Measurements from ENCODE around the gene GALNT7.

GALNT7 gene

DNA sequence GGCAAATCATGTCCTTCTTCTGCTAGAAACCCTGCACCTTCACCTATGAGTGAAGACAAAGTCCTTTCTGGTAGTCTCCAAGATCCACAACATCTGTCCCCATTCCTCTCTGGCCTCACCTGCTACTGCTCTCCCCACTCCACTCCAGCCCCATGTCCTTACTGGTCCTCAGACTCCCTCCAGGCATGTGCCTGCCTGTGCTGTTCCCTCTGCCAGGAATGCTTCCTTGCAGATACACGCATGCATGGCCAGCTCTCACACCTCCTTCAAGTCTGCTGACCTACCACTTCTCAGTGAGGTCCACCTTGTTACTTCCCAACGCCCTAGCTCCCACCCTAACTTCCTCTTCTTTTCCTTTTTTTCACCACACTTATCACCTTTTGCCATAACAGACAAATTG lies 147.4 kb downstream of the GALNT7 start:
- no peak for DNase-seq

DNA sequence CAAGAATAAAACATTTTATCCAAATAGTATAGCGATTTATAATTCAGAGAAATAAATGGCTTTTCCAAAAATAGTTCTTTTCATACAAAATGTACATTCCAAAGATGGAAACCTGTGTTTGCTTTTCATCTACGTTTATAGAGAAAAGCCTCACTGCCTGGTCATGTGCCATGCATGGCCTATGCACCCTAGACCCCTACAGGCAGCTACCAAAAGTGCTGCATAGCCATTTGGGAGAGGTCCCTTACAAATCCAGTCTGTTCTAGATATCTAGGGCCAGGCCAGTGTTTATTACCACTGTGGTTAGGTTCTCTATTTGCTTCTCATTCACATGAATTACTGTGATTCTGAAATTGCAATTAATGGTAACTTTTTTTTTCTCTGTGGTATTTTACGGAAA lies 148.4 kb downstream of the GALNT7 start:
- DNase-seq = peak in 1 of 2 experiments; percentile 13

DNA sequence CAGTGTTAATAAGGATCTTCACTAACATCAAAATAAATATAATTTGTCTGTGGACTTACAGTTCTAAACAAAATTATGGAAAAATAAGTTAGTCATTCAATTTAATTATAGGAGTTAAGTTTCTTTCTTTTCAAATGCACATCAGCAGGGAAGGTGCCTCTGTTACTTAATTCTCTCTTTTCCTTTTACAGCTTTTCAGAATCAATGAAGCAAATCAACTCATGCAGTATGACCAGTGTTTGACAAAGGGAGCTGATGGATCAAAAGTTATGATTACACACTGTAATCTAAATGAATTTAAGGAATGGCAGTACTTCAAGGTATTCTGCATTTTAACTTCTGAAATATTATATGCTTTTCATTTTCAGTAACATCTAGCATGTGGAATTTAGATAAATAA lies 149.6 kb downstream of the GALNT7 start:
- no peak for DNase-seq

DNA sequence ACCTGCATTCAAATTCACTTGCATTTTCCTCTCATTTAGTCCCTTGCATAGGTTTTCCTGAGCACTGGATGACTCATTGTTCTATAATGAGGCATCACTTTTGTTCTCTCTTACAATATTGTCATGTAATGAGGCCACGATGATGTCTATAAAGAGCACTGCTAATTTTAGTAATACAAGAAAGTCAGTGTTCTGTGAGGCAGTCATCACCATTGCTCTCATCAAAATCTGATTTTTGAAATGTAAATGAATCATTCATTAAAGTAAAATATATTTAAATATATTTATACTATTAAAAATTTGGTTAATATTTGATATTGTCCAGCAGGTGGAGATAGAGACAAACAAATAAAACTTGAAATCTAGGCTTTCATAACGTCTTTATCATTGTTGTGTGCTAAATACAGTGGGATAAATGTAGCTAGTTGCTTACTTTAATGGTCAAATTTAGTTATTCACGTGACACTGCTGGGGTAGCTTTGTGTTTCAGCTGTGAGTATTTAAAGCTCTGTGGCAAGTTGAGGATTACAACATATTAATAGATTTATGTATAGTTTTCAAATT lies 150.1 kb downstream of the GALNT7 start:
- peak in 1 of 2 experiments; percentile 16 for DNase-seq

DNA sequence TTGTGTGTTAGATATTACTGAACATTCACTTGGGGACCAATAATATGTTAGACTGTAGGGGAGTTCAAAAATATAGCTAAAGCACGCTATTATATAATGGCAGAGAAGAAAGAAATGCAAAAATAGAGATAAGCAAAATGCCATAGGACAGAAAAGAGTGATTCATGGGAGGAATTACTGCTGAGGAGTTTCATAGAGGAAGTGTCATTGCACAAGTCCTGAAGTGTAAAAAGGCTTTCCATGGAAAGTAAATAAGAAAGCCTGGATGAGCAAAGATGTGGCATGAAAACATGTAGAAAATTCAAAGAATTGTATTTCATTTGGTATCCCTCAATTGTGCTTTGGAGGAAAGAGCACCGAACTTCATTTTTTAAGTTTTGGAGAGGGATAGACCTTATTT lies 151.1 kb downstream of the GALNT7 start:
- DNase-seq = no peak

DNA sequence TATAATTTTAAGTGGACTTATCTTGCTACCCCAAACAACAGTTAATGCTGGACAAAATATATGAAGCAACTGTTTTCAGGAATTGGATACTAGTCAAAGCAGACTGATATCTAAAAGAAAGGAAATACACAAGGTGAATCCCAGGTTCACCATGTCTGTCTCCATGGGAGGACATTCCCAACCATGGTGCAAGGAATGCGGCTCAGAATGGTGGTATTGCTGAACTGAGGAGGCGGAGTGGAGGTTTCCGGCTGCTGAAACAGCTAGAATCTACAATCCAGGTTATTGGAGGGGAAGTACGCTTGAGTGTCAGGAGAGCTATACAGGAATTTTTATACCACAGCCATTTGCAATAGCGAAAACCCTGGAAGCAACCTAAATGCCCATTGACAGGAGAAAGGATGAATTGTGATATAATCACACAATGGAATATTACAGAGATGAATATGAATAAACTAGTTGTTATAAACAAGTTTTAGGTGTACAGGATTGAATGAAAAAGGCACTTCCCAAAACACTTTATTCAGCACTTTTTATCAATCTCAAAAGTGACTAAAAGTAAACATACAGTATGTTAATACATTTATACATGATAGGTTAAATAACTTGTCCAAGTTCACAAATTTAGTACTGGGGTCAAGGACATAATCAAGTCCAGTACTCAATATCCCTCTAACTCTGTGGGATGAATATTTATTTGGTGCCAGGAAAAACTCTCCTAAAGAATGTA lies 156.6 kb downstream of the GALNT7 start:
- no peak for DNase-seq

DNA sequence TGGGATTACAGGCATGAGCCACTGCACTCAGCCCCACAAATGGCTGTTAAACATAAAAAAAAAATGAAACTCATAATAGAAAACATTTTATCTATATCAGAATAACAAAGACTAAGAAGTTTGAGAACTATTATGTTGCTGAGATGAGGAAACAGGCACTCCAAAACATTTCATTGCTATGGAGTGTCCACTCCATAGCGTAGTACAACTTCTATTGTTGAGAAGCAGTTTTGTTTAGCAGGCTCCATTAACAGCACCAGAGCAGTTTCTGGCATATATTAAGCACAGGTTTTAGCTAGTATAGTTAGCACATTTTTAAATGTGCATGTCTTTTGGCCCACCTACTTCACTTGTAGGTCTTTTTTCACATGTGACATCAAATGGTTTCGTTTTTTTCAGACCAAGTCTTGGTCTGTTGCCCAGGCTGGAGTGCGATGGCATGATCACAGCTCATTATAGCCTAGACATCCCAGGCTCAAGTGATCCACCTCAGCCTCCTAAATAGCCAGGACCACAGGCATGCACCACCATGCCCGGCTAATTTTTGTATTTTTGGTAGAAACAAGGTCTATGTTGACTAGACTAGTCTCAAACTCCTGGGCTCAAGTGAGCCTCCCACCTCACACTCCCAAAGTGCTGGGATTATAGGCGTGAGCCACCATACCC lies 159.8 kb downstream of the GALNT7 start:
- DNase-seq = no peak

DNA sequence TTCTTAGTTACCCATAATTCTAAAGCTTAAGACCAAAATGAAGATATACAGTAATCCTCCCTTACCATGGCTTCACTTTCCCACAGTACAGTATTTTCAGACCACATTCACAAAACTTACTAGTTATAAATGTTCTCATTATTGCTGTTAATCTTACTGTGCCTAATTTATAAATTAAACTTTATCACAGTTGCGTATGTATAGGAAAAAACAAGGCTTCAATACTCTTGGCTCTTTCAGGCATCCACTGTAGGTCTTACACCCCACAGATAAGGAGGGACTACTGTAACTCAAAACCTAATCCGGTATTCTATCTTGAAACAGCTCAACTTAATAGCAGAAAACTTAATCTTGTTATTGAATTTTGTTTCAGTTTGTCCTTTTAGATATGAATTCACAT lies 162.0 kb downstream of the GALNT7 start:
- no peak for DNase-seq

DNA sequence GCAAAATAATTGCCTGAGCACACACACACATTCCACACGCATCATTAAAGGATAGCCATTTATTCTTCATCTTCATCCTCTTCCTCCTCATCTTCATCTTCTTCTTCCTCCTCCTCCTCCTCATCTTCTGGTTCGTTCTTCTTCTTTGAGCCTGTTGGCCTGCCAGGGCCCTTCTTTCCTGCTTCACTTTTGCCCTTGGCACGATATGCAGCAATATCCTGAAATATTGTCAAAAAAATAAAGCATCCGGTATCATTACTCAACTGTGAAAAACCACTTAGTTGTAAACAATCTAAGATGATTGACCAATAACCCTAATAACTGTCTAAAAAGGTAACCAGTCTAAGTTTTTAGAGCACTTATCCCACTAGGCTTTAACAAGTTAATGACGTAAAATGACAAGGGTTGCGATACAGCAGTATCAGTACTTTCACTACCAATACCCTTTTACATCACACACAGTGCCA lies 163.4 kb downstream of the GALNT7 start:
- no peak for DNase-seq

DNA sequence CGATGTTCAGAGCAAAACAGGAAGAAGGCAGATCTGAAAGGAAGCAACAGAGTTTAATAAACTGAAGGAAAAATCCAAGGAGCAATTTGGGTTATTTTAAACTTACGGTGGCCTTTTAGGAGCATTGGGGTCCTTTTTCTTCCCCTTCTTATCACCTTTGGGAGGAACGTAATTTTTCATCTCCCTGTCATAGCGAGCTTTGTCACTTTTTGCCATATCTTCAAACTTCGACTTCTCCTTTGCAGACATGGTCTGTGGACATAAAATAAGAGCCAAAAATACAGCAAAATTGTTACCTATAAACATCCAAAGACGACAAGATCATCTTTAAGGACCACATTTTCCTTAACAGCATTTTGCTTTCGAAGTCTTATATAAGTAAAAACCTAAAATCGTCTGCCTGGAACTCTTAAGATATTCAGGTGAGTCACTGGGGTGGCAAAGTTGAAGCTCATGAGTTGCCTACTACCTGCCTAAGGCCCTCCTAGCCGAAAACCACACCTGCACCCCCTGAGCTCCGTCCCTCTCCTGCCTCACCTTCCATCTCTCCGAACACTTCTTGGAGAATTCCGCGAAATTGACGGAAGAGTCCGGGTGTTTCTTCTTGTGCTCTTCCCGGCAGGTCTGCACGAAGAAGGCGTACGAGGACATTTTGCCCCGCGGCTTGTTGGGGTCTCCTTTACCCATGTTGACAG lies 164.5 kb downstream of the GALNT7 start:
- DNase-seq = no peak

DNA sequence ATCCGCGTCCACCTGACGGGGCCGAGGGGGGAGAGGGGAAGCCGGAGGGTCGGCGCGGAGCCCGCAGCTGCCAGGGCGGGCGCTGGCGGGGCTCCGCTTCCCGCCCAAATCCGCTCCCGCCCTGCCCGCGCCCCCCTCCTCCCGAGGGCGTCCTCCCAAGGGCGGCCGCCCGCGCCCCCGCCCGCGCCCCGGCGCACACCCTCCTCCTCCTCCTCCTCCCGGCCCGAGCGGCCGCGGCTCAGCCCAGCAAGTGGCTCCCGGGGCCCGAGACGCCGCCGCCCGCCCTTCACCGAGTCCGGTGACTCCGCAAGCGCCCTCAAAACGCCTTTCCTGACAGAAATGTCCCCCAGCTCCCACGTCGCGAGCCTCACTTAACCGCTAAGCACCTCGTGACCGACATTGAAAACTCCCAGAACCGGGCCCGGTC lies 165.1 kb downstream of the GALNT7 start:
- DNase-seq = peak; percentile 14 to 27

DNA sequence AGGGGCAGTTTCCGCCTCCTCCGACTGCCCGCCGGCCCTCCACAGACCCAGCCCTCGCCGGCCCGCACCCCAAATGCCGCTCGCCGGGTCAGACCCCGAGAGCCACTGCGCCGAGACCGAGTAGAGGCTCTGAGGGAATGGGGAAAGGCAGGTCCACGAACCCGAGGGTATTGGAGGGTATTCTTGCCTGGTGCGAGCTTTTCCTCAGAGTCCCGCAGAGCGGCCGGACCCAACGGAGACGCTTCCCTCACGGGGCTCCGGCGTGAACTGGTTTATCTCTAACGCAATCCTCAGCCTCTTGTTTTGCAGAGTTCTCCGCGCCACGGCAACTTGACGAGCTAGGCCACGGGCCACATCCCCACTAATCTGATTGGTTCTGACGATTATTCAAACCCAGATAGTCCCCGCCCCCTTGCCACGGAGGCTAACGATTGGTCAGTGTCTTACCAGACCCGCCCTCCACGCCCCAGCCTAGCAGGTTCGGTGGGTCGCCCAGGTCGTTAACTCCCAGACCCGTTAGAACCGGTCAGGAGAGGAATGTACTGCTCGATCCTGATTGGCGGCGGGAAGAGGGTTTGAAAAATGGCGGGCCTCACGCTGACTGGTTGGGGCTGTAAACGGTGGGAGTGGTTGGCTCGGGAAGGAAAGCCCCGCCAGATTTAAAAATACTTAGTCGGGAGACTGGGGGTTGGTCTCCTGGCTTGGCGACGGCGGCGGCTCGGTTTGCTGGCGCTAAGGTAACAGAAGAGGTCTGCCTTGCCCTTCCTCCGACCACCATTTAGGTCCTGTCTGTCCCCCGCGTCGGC lies 165.7 kb downstream of the GALNT7 start, which contains the start of gene HMGB2:
TSS of gene HMGB2 (minus strand) at position 274 of the 806 bp plus-strand sequence. CDS start 709 bp downstream, outside the sequence.
- DNase-seq = peak; percentile 95 to 98

DNA sequence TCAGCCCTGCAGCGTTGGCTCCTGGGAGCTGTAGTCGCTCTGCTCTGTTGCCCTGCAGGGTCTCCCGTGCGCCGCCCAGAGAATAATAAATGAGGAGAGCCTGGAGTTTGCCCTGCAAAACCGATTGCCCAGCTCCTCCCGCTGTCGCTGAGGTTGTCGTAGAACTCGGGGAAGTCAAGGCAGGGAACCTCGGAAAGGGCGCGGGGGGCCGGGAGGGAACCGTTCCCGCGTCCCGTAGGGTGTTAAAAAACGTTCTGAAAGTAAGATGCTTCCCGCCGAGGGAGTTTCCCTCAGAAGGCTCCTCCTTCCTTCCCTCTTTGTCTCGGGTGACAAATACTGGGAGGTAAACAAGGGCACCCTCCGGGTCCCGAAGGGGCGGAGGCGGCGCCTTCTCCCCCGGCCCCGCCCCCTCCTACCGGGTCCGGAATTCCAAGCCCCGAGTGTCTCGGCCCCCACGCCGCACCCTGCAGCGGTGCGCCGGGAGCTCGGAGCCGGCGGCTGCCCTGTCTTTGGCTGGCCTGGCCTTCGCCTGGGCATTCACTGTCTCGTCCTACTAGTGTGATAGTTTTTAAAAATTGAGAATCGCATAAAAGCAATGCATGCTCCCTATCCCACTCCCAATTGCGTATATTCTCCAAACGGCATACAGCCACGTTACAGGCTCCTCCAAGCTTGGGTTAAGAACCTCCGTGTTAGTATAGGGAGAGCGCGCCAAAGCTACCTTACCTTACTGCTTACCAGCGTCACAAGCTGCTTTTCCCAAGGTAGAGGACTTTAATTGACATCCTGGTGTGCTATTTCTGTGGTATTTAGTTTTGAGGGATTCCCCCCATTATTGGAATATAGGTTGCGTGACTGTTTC lies 166.5 kb downstream of the GALNT7 start:
- peak; percentile 74 to 76 for DNase-seq

DNA sequence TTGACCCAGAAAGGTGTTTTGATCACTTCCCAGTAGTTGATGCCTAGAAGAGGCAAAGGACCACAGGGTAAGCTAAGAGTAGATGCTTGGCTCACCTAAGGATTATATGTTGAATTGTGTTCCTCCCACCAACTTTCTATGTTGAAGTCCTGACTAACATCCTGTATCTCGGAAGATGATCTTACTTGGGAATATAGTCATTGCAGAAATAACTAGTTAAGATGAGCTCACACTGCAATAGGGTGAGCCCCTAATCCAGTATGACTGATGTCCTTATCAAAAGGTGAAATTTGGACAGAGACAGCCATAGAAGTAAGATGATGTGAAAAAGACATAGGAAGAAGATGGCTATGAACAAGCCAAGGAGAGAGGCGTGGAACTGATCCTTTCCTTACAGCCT lies 168.9 kb downstream of the GALNT7 start:
- no peak for DNase-seq

DNA sequence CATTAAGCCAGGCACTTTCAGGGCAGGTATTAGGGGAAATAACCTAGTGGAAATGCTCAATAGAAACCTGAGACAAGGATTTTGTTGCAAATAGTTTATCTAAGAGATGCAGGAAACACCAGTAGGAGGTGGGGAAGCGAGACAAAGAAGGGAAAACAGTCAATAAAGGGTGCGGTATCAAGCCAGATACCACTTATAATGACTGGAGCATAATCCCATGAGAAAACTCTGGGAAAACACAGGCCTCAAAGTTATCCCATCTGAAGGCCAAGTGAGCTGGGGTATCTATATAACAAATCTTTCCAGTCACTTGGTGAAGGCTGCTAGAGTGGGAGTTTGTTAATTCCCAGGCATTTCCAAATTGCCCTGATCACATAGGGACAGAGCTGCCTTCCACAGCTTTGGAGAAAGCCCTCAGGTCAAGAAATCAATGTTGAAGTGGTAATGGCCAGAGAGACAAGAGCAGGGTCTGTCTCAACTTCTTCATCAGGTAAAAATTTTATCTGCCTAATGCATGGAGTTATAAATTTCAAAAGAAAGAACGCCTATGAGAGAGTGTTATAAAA lies 175.3 kb downstream of the GALNT7 start:
- DNase-seq = no peak

DNA sequence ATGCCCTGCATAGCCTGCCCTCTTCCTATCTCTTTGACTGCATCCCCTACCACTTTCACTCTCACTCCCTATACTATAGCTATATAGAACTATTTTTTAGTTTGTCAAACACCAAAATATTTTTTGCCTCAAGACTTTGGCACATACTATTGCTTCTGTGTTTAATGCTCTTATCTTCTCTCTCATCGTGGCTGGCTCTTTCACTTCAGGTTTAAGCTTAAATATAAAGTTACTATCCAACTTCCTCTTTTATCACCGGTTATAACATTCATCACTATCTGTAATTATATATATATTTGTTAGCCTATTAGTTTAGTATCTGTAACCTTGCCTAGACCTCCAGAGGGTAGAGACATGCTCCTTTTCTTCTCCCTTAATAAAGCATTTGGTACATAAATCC lies 177.0 kb downstream of the GALNT7 start:
- DNase-seq = no peak

DNA sequence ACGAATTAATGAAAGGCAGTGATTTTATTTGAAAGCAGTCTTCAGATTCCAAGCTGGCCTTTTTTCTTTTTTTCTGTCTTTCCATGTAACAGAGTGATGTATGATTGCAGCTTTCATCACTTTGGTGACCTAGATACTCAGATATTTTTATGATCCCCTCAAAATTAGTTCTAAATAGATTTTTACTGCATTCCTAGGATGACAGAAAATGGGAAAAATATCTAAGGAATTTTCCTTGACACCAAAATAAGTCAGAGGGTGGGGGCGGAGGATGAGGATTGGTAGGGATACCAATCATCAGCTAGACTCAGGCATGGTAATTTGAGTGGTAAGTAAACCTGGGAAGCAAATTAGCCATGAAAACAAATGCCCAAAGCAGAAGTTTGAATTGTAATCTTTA lies 177.5 kb downstream of the GALNT7 start:
- no peak for DNase-seq

DNA sequence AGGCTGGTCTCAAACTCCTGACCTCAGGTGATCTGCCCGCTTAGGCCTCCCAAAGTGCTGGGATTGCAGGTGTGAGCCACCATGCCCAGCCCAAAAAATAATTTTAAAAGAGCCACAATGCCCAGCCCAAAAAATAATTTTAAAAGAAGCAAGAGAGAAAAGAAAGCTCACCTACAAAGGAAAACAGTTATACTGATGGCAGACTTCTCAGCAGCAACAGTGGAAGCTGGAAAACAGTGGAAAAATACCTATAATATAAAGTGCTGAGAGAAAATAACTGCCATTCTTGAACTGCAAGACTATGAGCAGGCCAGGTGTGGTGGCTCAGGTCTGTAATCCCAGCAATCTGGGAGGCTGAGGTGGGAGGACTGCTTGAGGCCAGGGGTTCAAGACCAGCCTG lies 178.9 kb downstream of the GALNT7 start:
- DNase-seq = no peak

DNA sequence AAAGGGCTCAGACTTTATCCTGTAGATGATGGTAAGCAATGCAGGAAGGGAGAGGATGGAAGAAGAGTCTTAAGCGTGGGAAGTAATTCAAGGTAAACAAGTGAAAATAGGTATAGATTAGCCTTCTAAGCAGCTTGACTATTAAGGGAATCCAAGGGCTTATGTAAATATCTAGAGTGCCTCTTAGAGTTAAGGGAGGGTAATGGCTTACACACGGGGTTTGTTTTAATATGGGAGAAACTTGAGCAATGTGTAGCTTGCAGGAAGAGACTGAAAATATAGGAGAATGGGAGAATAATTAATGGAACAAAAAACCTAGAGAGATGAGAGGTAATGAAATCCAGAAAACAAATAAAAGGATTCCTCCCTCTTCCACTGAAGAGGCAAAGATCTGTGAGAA lies 189.3 kb downstream of the GALNT7 start:
- DNase-seq = no peak

DNA sequence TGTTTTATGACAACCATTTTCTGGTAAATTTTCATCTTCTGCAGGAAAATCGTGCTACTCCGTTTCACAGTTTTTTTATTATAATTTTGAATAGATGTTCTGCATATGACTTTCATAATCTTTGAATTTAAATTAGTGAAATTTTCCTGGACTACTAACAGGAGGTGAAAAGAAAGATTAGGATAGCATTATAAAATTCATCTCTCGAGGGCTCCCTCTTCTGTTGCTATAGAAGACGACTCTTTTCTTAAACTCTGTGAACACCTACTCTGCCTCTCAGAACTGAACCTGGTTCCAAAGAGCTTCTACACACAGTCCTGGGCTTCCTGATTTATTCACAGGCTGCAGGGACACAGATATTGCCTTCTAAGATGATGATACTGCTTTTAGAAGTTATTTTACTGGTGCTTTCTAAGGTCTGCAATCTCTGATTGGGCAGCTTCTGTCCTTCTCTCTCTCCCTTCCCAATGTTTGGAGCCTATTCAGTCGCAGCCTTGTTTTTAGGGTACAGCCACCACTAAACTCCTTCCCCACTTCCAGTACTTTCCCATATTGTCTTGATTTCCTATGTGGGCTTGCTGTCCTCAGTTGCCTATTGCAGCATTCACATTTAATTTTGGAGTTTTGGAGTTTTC lies 192.1 kb downstream of the GALNT7 start:
- peak in 1 of 2 experiments; percentile 0 for DNase-seq

DNA sequence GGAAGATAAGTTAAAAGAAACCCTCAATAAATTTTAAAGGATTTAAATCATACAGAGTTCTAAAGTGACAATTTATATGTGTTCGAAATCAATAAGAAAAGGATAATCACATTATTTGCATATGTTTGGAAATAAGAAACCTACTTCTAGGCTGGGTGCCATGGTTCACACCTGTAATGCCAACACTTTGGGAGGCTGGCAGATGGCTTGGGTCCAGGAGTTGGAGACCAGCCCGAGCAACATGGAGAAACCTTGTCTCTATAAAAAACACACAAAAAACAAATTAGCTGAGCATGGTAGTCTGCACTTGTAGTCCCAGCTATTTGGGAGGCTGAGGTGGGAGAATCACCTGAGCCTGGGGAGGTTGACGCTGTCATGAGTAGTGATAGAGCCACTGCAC lies 194.1 kb downstream of the GALNT7 start:
- DNase-seq = no peak
